Measurements from ENCODE around the gene LUZP1. TPM values are rescaled to one million over a fixed set of nuclear protein-coding genes. Genes with fewer than 3 reads are reported as not detected.
"Not testable (repeated sequence)": the region's sequence is repeated elsewhere in the genome, so short reads cannot be mapped to it uniquely, and the experiment has no call there.

The LUZP1 gene
- total and polyA plus RNA-seq, 8 donors: 1.7 to 15.2 (median 6.1) TPM

DNA sequence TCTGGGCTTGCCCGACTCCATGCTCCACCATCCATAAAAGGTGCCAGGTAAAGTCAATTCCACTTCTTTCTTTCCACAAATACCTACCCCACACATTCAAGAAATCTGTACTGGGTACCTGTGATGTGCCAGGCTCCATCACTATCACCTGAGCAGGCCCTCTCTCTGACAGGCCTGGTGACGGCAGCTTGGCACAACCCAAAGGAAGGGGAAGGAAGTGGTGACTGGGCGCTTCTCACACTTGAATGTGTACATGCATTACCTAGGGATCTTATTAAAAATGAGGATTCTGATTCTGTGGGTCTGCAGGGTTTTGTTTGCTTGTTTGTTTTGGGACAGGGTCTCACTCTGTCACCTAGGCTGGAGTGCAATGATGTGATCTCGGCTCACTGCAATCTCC lies 41.1 kb upstream of the LUZP1 start:
- FAIRE-seq: no peak
- no peak for ATAC-seq
- no peaks in the 10 kb centered on the region for H3K4me1 ChIP-seq
- DNase-seq: no peak
- no peaks in the 10 kb centered on the region for H3K36me3 ChIP-seq
- WGBS, 2 donors: 77 to 80% methylated on average over 4 of the region's 4 CpGs
- no peak overlapping the region for H3K27ac ChIP-seq
- H3K4me3 ChIP-seq: no peak overlapping the region
- no peaks in the 10 kb centered on the region for H3K27me3 ChIP-seq
- intact Hi-C loops (cut with DNase I): no loop called here
- TF ChIP-seq, protein P1, sequence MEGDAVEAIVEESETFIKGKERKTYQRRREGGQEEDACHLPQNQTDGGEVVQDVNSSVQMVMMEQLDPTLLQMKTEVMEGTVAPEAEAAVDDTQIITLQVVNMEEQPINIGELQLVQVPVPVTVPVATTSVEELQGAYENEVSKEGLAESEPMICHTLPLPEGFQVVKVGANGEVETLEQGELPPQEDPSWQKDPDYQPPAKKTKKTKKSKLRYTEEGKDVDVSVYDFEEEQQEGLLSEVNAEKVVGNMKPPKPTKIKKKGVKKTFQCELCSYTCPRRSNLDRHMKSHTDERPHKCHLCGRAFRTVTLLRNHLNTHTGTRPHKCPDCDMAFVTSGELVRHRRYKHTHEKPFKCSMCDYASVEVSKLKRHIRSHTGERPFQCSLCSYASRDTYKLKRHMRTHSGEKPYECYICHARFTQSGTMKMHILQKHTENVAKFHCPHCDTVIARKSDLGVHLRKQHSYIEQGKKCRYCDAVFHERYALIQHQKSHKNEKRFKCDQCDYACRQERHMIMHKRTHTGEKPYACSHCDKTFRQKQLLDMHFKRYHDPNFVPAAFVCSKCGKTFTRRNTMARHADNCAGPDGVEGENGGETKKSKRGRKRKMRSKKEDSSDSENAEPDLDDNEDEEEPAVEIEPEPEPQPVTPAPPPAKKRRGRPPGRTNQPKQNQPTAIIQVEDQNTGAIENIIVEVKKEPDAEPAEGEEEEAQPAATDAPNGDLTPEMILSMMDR (IDR thresholded peaks at IDR 0.05): no peak
- H3K9me3 ChIP-seq: no peaks in the 10 kb centered on the region

DNA sequence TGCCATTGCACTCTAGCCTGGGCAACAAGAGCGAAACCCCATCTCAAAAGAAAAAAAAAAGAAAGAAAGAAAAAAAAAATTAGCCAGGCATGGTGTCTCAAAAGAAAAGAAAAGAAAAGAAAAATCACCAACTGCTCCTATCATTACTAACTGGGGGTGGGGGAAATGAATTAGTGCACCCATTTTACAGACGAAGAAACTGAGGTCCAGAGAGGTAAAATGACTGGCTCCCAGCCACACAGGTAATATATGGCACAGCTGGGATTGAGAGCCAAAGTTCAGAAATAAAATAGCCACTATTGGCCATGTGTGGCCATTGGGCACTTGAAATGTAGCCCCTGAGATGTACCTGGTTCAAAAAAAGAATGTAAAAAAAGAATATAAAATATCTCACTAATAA lies 39.9 kb upstream of the LUZP1 start:
- Histone ChIP-seq H3K36me3 (no peaks in the 10 kb centered on the region), H3K9me3 (no peaks in the 10 kb centered on the region), H3K4me3 (no peak overlapping the region), H3K4me1 (no peaks in the 10 kb centered on the region), H3K27ac (no peak overlapping the region), H3K27me3 (no peaks in the 10 kb centered on the region)
- intact Hi-C loops (cut with DNase I): no loop called here
- TF ChIP-seq, protein P1 (IDR thresholded peaks at IDR 0.05): no peak
- FAIRE-seq (no peak), DNase-seq (no peak), ATAC-seq (no peak)
- WGBS, 2 donors: 73 to 74% methylated on average over 2 of the region's 2 CpGs

DNA sequence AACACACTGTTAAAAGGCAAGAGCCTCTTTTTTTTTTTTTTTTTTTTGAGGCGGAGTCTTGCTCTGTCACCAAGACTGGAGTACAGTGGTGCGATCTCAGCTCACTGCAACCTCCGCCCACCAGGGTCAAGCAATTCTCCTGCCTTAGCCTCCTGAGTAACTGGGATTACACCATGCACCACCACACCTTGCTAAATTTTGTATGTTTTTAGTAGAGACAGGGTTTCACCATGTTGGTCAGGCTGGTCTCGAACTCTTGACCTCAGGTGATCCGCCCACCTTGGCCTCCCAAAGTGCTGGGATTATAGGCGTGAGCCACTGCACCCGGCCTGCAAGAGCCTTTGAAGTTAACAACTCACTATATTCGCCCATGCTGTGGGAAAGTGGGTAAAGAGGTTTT lies 39.1 kb upstream of the LUZP1 start:
- 86 to 92% methylated on average over 8 of the region's 8 CpGs for WGBS, 2 donors
- H3K4me1 ChIP-seq; H3K27me3 ChIP-seq; intact Hi-C loops (cut with DNase I); H3K27ac ChIP-seq; DNase-seq; H3K36me3 ChIP-seq; FAIRE-seq; H3K4me3 ChIP-seq; ATAC-seq; H3K9me3 ChIP-seq: not testable (repeated sequence)

DNA sequence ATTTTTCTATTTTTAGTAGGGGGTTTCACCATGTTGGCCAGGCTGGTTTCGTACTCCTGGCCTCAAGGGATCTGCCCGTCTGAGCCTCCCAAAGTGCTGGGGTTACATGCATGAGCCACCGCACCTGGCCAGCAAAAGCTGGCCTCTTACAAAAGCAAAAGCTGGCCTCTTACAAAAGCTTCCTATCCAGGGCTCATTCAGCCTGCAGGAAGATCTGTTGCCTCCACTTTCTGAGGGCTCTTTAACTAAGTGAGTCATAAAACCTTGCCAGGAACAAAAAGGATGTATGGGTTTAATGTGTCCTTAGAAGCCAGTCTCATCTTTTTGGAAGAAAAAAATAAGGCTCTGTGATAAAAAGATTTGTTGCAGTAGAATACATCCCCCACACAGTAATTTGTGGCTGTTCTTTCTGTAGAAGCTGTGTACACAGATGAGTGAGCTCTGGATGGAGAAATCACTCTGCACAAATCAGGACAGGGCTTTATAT lies 33.6 kb upstream of the LUZP1 start:
- Histone ChIP-seq H3K27ac (no peak overlapping the region), H3K9me3 (no peaks in the 10 kb centered on the region), H3K36me3 (no peaks in the 10 kb centered on the region), H3K4me1 (no peaks in the 10 kb centered on the region), H3K4me3 (no peak overlapping the region), H3K27me3 (no peaks in the 10 kb centered on the region)
- ATAC-seq: no peak
- intact Hi-C loops (cut with DNase I): no loop called here
- no peak for DNase-seq
- WGBS, 2 donors: 59 to 82% methylated on average over 3 of the region's 3 CpGs
- no peak for FAIRE-seq
- TF ChIP-seq, protein P1 (IDR thresholded peaks at IDR 0.05): no peak

DNA sequence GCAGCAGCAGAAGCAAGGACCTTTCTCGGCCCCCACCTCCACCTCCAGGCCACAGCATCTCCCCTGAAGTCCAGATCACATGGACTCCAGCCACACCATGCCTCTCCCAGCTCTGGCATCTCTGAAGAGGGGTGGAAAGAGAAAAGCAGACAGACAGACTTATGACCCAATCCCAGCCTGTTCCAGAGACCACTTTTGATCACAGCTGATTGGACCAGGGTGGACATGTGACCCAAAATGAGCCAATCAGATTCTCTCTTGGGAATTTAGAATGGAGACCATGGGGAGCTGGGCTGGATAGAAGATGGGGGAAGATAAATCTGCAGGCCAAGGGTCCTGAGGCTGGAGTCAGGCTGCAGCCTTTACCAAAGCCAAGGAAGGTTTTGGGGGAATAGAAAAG lies 32.2 kb upstream of the LUZP1 start:
- H3K9me3 ChIP-seq: no peaks in the 10 kb centered on the region
- no peaks in the 10 kb centered on the region for H3K27me3 ChIP-seq
- TF ChIP-seq, protein P1 (IDR thresholded peaks at IDR 0.05): no peak
- H3K27ac ChIP-seq: no peak overlapping the region
- ATAC-seq (no peak), FAIRE-seq (no peak), DNase-seq (no peak)
- H3K4me1 ChIP-seq: no peaks in the 10 kb centered on the region
- H3K36me3 ChIP-seq: no peaks in the 10 kb centered on the region
- WGBS, 2 donors: 76 to 83% methylated on average over 1 of the region's 1 CpG
- H3K4me3 ChIP-seq: no peak overlapping the region
- intact Hi-C loops (cut with DNase I): no loop called here
